Fibroblast of villous mesenchyme (primary cell): ENCODE results near the gene NEMF. TPM values are rescaled to one million over a fixed set of nuclear protein-coding genes. Genes with fewer than 3 reads are reported as not detected.
"Not testable (repeated sequence)": the region's sequence is repeated elsewhere in the genome, so short reads cannot be mapped to it uniquely, and the experiment has no call there.

Experiments used
- DNase-seq: peaks from one replicate; pipeline ENCODE4 v3.0.0-alpha.2; 2010; ENCODE audit warnings: low read depth
- H3K4me3 ChIP-seq: 2 replicates; pipeline ENCODE4 v1.5.1; 2011; ENCODE audit warnings: low read depth, mild to moderate bottlenecking, low read length
- total RNA-seq: library from RNA; depleted of rRNA; stranded (reverse); fragments of >200 nt; gene quantifications from 2 replicates; pipeline ENCODE4 v1.2.3, GENCODE V29; 2012
- TF ChIP-seq, protein P1 (sequence below): IDR thresholded peaks from 2 replicates; pipeline ENCODE4 v1.5.1; 2012; ENCODE audit warnings: low read depth, mild to moderate bottlenecking, low read length; ENCODE audit not compliant: insufficient read depth

NEMF gene
- total RNA-seq, 1 donor = 70.0 TPM

DNA sequence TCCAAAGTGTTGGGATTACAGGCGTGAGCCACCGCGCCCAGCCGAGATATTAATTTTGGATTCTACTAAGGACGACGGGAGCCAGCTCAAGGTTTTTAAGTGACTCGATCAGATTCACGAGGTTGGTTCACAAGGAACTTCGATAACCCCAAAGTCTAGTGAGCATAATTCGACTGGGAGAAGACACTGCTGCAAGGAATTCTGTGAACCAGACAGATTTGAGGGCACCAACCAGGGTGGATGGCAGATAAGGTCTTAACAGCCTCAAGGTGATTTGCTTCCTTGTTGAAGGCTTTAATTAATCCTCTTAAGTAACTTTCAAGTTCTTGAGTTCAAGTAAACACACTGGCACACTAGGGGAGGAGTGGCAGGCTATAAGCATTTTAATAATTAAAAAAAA is 85.7 kb downstream of the NEMF start:
- peak; percentile 12 for DNase-seq
- TF ChIP-seq, protein P1, sequence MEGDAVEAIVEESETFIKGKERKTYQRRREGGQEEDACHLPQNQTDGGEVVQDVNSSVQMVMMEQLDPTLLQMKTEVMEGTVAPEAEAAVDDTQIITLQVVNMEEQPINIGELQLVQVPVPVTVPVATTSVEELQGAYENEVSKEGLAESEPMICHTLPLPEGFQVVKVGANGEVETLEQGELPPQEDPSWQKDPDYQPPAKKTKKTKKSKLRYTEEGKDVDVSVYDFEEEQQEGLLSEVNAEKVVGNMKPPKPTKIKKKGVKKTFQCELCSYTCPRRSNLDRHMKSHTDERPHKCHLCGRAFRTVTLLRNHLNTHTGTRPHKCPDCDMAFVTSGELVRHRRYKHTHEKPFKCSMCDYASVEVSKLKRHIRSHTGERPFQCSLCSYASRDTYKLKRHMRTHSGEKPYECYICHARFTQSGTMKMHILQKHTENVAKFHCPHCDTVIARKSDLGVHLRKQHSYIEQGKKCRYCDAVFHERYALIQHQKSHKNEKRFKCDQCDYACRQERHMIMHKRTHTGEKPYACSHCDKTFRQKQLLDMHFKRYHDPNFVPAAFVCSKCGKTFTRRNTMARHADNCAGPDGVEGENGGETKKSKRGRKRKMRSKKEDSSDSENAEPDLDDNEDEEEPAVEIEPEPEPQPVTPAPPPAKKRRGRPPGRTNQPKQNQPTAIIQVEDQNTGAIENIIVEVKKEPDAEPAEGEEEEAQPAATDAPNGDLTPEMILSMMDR = no peak
- peak overlapping the region; percentile 87 for H3K4me3 ChIP-seq

DNA sequence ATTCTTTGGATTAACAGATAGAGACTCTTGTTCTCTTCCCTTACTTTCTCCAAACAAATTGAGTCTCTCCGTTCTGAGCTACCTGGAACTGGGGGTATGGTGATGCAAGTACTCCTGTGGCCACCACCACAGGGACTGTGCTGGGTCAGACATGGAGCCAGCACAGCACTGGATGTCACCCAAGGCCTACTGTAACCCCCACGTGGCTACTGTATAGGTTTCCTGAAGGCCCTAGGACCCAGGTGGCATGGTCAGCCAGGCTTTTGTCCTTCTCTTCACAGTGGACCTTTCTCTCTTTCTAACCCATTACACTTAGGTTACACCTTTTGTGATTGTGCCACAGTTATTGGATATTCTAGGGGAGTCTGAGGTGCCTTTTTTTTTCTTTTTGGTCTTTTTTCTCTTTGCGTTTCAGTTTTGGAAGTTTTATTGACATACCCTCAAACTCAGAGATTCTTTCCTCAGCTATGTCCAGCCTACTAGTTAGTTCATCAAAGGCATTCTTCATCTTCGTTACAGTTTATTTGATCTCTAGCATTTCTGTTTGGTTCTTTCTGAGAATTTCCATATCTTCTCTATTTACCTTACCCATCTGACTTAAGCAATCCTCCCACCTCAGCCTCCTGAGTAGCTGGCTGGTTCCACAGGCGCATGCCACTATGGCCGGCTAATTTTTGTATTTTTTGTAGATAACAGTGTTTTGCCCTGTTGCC is 90.6 kb downstream of the NEMF start:
- H3K4me3 ChIP-seq = no peak overlapping the region
- TF ChIP-seq, protein P1 = no peak
- DNase-seq = no peak

DNA sequence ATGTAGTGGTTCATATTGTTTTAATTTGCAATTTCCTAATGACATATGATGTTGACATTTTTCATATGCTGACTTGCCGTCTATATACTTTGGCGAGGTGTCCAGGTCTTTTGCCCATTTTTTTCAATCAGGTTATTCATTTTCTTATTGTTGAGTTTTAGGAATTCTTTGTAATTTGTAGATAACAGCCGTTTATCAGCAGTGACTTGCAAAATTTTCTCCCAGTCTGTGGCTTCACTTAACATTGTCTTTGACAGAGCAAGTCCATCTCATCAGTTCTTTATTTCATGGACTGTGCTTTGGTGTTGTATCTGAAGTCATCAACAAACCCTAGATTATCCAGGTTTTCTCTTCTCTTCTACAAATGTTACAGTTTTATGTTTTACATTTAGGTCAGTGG is 97.2 kb downstream of the NEMF start:
- TF ChIP-seq, protein P1 = no peak
- no peak overlapping the region for H3K4me3 ChIP-seq
- DNase-seq = no peak

DNA sequence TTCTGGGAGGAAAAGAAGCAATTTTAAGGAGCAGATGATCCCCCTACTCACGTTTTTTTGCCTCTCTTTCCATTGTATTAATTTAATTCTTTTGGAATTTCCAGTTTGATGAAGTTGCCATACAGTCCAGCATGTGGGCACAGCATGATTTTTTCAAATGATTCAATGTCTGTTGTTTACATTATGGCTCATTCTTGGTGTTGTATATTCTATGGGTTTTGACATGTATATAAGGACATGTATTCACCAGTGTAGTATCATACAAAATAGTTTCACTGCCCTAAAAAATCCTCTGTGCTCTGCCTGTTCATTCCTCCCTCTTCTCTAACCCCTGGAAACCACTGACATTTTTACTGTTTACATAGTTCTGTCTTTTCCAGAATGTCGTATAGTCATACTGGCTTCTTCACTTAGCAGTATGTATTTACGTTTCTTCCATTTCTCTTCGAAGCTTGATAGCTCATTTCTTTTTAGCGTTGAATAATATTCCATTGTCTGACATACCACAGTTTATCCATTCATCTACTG is 98.0 kb downstream of the NEMF start:
- DNase-seq = peak; percentile 22
- TF ChIP-seq, protein P1 = no peak
- H3K4me3 ChIP-seq = no peak overlapping the region

DNA sequence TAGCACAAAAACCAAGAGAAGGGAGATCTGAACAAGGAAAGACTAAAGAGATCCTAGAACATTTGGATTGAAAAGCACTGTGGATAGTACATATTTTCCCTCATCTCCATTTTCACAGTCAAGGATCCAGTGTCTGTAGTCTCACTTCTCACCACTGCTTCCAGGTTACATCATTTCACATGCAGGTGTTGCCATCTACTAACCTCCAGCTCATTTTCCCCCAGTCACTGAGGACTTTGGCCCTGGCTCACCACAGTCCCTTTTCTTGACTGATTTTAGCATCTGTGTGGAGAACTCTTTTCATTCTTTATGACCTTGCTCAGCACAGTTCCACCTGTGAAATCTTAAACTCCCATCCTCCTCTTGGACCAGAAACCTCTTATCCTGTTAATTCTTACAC is 106.1 kb downstream of the NEMF start:
- not testable (repeated sequence) for DNase-seq, H3K4me3 ChIP-seq

DNA sequence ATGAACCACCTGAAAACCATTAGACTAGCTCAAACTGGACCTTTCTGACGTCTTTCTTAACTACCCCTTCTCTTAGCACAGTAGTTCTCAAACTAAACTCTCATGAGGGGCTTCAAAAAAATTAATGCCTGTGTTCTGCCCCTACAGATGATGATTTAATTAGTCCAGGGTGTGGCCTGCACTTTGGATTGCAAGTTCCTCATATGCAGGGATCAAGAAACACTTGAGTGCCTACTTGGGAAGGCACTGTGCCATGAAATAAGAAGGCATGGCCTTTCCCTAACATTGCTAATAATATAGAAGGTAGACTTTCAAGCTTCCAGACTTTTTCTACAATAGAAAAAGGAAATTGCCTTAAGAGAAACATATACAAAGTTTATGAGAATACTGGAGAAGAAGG is 107.4 kb downstream of the NEMF start:
- H3K4me3 ChIP-seq = no peak overlapping the region
- TF ChIP-seq, protein P1 = no peak
- no peak for DNase-seq

DNA sequence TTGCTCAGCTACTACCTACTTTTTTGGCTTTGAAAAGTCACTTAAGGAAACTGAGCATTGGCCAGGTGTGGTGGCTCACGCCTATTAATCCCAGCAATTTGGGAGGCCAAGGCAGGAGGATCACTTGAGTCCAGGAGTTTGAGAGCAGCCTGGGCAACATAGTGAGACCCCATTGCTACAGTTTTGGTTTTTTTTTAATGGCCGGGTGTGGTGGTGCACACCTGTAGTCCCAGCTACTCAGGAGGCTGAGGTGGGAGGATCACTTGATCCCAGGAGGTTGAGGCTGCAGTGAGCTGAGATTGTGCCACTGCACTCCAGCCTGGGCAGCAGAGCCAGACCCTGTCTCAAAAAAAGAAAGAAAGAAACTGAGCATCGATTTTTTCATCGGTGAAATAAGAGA is 116.9 kb downstream of the NEMF start:
- not testable (repeated sequence) for DNase-seq, H3K4me3 ChIP-seq

DNA sequence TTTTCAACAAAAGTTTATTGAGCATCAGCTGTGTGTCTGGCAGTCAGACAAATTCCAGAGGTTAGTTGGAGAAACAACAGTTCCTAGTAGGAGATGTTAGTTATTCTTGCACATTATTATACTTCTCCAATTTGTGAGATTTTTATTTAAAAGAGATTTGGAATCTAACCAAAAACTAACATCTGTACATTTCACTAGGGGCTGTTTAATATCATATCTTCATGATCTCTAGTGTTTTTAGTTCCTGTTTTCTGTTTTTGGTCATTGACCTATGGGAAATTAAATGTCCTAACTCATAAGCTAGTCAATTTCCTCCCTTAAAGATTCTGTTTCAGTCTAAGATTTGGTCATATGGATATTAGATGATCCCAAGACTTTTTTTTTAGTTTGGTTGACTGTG is 118.8 kb downstream of the NEMF start:
- TF ChIP-seq, protein P1 = no peak

More for the DNA sequence above, 118.8 kb downstream of the NEMF start:
- no peak overlapping the region for H3K4me3 ChIP-seq
- DNase-seq = peak; percentile 7
